NCI-H2171 (cell line): Measurements from ENCODE around the gene KDELR3.

Source experiments
- DNase-seq: peaks from one replicate; lab custom pipeline; 2025; lab: John Stamatoyannopoulos, UW

Gene KDELR3

GRCh38 chr22:38519453-38520250 lies 51.8 kb downstream of the KDELR3 start:
- DNase-seq = no peak

- DNase-seq = no peak
These were observed 55.1 kb downstream of the KDELR3 start for GRCh38 chr22:38523029-38523428.

DNA sequence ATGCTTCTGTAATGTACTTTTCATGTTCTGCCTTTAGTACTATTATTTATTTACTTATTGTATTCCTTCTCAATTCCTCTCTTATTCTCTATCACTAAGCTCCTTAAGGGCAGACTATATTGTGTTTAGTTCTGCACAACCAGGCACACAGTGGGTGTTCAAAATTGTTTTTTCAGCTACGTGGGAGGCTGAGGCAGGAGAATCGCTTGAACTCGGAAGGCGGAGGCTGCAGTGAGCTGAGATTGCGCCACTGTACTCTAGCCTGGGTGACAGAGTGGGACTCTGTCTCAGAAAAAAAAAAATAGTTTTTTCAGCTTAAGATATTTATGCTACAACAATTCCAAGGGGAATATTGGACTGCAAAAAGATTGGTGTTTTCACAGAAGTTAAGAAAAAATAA lies 55.6 kb downstream of the KDELR3 start:
- DNase-seq = no peak

DNA sequence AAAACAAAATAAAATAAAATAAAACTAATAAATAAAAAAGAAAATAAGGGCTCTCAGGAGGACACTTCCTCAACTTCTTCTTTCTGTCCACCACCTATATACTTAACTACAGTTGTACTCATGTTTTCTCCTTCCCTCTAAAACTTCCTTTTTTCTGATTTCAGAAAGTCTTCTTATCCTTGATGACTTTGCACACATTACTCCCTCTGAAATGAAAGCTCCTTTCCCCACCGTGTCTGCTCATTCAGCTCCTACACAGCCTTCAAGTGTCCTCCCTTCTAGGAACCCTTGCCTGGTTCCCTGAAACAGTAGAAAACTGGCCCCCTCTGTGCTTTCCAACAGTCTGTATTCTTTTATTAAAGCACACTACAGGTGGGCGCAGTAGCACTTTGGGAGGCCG lies 56.5 kb downstream of the KDELR3 start:
- DNase-seq = no peak

DNA sequence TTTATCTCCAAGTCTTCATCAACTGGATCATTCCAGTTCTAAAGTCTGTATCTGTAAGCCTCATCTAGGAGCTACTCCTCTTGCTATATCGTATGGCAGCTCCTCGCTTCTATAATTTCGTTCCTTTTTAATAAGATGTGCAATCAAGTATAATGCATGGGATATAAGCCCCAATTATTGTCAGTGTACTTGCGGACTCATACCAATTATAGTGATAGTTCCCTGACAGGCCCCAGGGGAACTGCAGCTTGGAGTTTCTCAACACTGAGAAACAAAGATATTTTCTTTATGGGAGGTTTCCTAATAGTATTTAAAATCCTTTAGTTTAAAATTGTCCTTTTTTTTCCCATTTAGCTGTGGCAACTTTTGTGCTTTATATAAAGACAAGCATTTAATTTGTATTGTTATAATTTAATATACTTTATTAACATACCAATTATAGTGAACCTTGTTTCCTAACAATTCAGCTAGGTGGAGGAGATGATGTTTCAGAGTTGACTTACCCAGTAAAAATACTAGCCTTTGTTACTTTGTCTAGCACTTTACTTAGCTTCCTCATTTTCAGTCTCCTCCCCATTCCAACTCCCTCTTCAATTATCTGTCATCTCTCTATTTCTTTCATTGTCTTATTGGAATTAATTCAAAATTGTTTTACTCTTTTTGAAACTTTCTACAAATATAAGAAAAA lies 63.5 kb downstream of the KDELR3 start:
- no peak for DNase-seq
